NCI-H128 (cell line): ENCODE data around the gene CYP2C18.
"Not testable (repeated sequence)": the region's sequence is repeated elsewhere in the genome, so short reads cannot be mapped to it uniquely, and the experiment has no call there.

ENCODE experiments used
- DNase-seq: peaks from one replicate; lab custom pipeline; 2025; ENCODE audit not compliant: unreplicated experiment; lab: John Stamatoyannopoulos, UW

The CYP2C18 gene

GRCh38 chr10:94738588-94738987, 55.1 kb downstream of the CYP2C18 start:
- no peak for DNase-seq

DNA sequence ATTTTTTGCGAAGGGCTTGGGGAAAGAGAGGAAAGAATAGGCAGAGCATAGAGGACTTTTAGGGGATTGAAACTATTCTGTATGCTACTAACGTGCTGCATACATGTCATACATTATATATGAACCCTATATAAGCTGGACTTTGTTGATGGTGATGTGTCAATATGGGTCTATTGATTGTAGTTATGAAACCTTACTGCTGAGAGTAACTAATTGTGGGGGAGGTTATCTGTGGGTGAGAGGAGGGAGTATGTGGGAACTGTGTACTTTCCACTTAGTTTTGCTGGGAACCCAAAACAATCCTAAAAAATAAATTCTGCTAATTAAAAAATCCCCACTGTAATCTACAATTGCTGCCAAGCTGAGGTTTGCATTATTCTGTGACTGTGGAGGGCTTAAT, 63.6 kb downstream of the CYP2C18 start:
- no peak for DNase-seq

DNA sequence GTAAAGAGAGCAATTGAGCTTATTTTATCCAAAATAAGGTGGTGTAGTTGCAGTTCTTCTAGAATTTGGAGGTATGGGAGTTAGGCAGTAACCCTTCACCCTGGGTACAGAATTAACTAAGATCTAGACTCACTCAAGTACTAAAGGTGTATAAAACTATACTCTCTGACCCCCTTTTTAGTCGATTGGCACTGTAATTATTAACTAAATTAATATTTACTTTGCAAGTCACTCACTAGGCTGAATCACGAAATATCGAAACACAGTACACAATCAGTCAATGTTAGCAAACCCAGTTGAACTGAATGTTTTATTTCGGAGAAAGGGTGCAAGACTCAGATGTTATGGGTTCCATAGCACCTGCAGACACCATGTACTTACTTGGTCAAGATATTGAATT, 64.3 kb downstream of the CYP2C18 start:
- no peak for DNase-seq

GRCh38 chr10:94757916-94758315, 74.4 kb downstream of the CYP2C18 start:
- DNase-seq: no peak

GRCh38 chr10:94760586-94761178, 77.2 kb downstream of the CYP2C18 start:
- DNase-seq: no peak

DNA sequence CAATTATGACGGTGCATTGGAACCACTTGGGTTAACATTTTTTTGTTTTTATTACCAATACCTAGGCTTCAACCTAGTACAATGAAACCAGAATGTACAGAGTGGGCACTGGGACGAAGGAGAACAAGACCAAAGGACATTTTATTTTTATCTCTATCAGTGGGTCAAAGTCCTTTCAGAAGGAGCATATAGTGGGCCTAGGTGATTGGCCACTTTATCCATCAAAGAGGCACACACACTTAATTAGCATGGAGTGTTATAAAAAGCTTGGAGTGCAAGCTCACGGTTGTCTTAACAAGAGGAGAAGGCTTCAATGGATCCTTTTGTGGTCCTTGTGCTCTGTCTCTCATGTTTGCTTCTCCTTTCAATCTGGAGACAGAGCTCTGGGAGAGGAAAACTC, 78.9 kb downstream of the CYP2C18 start, which contains the start of gene CYP2C19:
Gene CYP2C19 (plus strand): TSS at position 289 of the 400 bp plus-strand sequence. CDS start 25 bp downstream, at position 314.
- DNase-seq: no peak

DNA sequence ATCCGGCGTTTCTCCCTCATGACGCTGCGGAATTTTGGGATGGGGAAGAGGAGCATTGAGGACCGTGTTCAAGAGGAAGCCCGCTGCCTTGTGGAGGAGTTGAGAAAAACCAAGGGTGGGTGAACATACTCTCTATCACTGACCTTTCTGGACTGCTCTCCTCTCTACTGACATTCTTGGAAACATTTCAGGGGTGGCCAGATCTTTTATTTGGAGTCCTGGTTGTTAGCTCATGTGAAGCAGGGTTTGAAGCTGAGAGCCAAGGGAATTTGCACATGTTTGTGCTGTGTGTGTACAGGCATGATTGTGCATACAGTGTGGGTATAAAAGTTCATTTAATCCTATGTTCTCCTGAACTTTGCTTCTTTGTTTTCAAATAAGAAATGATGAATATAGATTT, 91.9 kb downstream of the CYP2C18 start:
- not testable (repeated sequence) for DNase-seq

- no peak for DNase-seq
Measured at GRCh38 chr10:94777886-94778458, 94.4 kb downstream of the CYP2C18 start.

- DNase-seq: no peak
Measured at GRCh38 chr10:94780844-94781243, 97.3 kb downstream of the CYP2C18 start.

- DNase-seq: no peak
Measured at GRCh38 chr10:94784256-94784655, 100.7 kb downstream of the CYP2C18 start.

DNA sequence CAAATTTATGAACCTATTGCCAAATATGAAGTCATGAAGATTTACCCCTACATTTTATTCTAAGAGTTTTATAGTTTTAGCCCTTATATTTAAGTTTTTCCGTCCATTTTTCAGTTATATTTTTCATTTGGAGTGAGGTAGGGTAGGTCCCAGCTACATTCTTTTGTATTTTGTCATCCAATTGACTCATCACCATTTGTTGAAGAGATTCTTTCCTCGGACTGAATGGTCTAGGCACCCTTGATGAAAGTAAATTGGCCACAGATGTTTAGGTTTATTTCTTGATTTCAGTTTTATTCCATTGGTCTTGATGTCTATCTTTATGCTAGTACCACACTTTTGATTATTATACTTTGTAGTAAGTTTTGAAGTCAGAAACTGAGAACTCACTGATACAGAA, 101.7 kb downstream of the CYP2C18 start:
- DNase-seq: no peak
